ENCODE measurements around the gene KLHL21. TPM values are rescaled to one million over a fixed set of nuclear protein-coding genes. Genes with fewer than 3 reads are reported as not detected.

Gene KLHL21
- total and polyA plus RNA-seq, 9 of the 15 experiments (the other 6 are each of a cell fraction or from before 2014, with no cell fraction given), result 2.1 to 42.1 (median 17.5) TPM

DNA sequence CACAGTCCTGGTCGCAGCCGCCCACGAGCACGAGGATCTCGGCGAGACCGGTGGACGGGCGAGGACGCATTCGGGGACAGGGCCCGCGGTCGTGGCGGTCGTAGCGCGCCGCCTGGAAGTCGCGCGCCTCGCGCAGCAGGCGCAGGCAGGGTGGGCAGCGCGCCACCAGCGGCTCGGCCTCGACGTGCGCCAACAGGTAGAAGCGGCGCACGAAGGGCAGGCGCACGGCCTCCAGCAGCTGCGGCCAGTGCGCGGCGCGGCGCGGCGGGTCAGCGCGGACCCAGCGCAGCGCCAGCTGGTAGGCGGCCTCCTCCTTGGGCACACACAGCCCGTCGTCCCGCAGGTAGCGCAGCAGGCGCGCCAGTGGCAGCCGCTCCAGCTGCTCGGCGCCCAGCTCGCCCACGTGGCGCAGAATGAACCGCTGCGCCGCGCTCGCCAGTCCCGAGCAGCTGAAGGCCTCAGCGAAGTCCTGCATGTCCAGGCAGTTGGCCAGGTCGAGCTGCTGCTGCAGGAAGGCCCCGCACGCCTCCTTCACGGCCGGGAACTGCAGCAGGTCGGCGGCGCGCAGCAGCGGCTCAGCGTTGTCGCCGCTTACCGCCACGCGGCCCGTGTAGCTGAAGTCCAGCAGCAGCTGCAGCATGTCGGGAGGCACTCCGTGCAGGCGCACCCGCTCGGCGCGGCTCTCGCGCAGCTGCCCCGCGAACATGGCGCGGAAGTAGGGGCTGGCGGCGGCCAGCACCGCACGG is 573 bp downstream of the KLHL21 start (continued):
- no peak for TF ChIP-seq ESRRA (IDR thresholded peaks at IDR 0.05; ENCODE audit: borderline replicate concordance, low read depth)
- TF ChIP-seq, protein P1, sequence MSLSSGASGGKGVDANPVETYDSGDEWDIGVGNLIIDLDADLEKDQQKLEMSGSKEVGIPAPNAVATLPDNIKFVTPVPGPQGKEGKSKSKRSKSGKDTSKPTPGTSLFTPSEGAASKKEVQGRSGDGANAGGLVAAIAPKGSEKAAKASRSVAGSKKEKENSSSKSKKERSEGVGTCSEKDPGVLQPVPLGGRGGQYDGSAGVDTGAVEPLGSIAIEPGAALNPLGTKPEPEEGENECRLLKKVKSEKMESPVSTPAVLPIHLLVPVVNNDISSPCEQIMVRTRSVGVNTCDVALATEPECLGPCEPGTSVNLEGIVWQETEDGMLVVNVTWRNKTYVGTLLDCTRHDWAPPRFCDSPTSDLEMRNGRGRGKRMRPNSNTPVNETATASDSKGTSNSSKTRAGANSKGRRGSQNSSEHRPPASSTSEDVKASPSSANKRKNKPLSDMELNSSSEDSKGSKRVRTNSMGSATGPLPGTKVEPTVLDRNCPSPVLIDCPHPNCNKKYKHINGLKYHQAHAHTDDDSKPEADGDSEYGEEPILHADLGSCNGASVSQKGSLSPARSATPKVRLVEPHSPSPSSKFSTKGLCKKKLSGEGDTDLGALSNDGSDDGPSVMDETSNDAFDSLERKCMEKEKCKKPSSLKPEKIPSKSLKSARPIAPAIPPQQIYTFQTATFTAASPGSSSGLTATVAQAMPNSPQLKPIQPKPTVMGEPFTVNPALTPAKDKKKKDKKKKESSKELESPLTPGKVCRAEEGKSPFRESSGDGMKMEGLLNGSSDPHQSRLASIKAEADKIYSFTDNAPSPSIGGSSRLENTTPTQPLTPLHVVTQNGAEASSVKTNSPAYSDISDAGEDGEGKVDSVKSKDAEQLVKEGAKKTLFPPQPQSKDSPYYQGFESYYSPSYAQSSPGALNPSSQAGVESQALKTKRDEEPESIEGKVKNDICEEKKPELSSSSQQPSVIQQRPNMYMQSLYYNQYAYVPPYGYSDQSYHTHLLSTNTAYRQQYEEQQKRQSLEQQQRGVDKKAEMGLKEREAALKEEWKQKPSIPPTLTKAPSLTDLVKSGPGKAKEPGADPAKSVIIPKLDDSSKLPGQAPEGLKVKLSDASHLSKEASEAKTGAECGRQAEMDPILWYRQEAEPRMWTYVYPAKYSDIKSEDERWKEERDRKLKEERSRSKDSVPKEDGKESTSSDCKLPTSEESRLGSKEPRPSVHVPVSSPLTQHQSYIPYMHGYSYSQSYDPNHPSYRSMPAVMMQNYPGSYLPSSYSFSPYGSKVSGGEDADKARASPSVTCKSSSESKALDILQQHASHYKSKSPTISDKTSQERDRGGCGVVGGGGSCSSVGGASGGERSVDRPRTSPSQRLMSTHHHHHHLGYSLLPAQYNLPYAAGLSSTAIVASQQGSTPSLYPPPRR (CRISPR knock-in tag; IDR thresholded peaks at IDR 0.05; ENCODE audit: borderline replicate concordance), result peak; percentile 97
- no peak for TF ChIP-seq ZNF134 (CRISPR knock-in tag; conservative IDR thresholded peaks at IDR 0.05)
- TF ChIP-seq, protein P2, sequence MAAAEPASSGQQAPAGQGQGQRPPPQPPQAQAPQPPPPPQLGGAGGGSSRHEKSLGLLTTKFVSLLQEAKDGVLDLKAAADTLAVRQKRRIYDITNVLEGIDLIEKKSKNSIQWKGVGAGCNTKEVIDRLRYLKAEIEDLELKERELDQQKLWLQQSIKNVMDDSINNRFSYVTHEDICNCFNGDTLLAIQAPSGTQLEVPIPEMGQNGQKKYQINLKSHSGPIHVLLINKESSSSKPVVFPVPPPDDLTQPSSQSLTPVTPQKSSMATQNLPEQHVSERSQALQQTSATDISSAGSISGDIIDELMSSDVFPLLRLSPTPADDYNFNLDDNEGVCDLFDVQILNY (CRISPR knock-in tag; IDR thresholded peaks at IDR 0.05), result peak; percentile 79
- no peak for TF ChIP-seq SMARCA4 (IDR thresholded peaks at IDR 0.05)
- TF ChIP-seq, protein P3, sequence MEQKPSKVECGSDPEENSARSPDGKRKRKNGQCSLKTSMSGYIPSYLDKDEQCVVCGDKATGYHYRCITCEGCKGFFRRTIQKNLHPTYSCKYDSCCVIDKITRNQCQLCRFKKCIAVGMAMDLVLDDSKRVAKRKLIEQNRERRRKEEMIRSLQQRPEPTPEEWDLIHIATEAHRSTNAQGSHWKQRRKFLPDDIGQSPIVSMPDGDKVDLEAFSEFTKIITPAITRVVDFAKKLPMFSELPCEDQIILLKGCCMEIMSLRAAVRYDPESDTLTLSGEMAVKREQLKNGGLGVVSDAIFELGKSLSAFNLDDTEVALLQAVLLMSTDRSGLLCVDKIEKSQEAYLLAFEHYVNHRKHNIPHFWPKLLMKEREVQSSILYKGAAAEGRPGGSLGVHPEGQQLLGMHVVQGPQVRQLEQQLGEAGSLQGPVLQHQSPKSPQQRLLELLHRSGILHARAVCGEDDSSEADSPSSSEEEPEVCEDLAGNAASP (IDR thresholded peaks at IDR 0.05), result no peak
- TF ChIP-seq, protein P4, sequence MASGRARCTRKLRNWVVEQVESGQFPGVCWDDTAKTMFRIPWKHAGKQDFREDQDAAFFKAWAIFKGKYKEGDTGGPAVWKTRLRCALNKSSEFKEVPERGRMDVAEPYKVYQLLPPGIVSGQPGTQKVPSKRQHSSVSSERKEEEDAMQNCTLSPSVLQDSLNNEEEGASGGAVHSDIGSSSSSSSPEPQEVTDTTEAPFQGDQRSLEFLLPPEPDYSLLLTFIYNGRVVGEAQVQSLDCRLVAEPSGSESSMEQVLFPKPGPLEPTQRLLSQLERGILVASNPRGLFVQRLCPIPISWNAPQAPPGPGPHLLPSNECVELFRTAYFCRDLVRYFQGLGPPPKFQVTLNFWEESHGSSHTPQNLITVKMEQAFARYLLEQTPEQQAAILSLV (tag; IDR thresholded peaks at IDR 0.05), result no peak
- no peak for TF ChIP-seq ZNF445 (CRISPR knock-in tag; IDR thresholded peaks at IDR 0.05; ENCODE audit: low read depth)
- no peak for TF ChIP-seq POLR2B (IDR thresholded peaks at IDR 0.05; ENCODE audit: low read depth, partially characterized antibody)
- TF ChIP-seq XRCC3 (IDR thresholded peaks at IDR 0.05), result no peak
- TF ChIP-seq, protein P5, sequence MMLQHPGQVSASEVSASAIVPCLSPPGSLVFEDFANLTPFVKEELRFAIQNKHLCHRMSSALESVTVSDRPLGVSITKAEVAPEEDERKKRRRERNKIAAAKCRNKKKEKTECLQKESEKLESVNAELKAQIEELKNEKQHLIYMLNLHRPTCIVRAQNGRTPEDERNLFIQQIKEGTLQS (IDR thresholded peaks at IDR 0.05), result no peak
- TF ChIP-seq, protein P5 (CRISPR knock-in tag; conservative IDR thresholded peaks at IDR 0.05), result no peak
- TF ChIP-seq MTF1 (CRISPR knock-in tag; IDR thresholded peaks at IDR 0.05; ENCODE audit: borderline replicate concordance), result no peak
- TF ChIP-seq BRF1 (IDR thresholded peaks at IDR 0.05; ENCODE audit: borderline replicate concordance, extremely low read depth, insufficient read length), result no peak
- no peak for TF ChIP-seq TRIM24 (IDR thresholded peaks at IDR 0.05)
- no peak for TF ChIP-seq ZNF57 (CRISPR knock-in tag; IDR thresholded peaks at IDR 0.05)
- TF ChIP-seq, protein P6, sequence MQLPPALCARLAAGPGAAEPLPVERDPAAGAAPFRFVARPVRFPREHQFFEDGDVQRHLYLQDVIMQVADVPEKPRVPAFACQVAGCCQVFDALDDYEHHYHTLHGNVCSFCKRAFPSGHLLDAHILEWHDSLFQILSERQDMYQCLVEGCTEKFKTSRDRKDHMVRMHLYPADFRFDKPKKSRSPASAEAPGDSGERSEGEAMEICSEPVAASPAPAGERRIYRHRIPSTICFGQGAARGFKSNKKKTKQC (CRISPR knock-in tag; IDR thresholded peaks at IDR 0.05), result no peak; the same call in 1 of the 2 replicates
- no peak for TF ChIP-seq ZNF184 (CRISPR knock-in tag; IDR thresholded peaks at IDR 0.05)
- TF ChIP-seq MAFF (IDR thresholded peaks at IDR 0.05; ENCODE audit: low read length), result no peak
